ENCODE results near the gene RAMP2.
A peak's percentile ranks its signal among the peaks of the same experiment; 100 is the strongest.

The RAMP2 gene

DNA sequence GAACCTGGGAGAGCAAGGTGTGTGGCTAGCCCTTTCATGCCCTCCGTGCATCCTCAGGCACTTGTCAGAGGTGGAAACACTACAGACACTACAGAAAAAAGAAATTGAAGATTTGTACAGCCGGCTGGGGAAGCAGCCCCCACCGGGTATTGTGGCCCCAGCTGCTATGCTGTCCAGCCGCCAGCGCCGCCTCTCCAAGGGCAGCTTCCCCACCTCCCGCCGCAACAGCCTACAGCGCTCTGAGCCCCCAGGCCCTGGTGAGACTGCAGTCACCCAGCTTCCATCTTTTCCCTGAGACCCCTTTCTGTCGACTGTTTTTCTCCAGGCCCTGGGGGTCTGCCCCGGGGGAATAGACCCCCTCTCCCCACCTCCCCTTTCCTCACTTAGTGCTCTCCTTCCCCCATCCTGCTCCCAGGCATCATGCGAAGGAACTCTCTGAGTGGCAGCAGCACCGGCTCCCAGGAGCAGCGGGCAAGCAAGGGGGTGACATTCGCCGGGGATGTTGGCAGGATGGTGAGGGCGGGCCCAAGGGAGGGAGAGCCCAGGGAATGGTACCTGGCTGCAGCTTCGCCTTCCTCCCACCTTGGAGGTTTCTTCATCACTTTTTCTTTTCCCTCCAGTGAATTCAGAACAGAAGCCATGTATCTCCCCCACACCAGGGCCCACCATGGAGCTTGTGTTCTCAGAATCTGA is 35.2 kb downstream of the RAMP2 start:
- DNase-seq = no peak

DNA sequence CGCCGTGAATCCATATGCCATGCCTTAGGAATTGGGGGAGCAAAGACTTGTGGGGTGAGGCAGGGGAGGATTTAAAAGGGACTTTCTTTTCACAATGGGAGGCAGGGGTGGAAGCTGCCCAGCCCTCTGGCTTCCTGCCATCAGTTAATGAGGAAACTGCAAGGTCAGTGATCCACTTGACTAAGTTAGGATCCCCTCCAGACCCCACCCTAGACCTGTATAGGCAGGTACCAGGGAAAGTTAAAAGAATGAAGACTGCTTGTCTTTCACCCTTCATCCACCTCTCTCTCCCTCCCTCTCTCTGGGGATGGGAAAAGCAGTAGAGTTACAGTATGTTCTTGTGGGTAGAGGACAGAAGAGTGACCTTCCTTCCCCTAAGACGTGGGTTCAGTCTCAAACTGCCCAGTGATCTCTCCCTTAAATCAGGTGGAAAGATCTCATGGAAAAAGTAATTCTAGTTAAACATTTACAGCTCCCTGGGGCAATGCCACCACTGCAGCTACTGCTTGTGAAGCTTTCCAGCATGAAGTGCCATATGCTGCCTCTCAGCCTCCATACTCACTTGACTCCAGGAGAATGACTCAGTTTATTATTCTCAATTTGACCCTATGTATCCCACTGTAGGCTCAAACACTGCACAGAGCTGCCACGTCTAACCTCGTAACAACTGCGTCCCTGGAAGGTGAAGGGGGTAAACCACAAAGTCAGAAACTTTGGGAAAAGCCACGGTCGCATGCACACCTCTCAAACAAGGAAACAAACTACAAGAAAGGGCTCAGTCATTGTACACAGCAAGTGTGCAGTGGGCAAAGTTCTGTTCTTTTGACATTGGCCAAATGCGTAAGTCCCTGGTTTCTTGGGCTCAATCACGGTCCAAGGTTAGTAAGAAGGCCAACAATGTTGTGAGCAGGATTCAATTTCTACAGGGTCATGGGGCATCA is 36.3 kb downstream of the RAMP2 start:
- DNase-seq = no peak

DNA sequence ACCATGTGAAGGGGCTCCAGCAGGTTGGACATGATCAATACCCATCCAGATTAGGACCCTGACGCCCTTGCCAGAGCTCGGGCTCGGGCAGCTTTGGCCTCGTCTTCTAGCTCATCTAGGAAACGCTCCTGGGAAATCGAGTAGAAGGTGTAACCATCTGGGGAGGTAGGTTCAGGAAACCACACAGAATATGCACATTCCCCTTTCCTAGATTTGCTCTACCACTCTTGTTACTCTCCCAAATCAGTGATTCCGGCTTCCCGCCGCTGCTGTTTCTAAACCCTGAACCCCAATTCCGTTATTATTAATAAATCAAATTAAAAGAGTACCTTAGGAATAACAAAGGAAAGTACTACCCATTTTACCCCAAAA is 37.0 kb downstream of the RAMP2 start:
- no peak for DNase-seq

DNA sequence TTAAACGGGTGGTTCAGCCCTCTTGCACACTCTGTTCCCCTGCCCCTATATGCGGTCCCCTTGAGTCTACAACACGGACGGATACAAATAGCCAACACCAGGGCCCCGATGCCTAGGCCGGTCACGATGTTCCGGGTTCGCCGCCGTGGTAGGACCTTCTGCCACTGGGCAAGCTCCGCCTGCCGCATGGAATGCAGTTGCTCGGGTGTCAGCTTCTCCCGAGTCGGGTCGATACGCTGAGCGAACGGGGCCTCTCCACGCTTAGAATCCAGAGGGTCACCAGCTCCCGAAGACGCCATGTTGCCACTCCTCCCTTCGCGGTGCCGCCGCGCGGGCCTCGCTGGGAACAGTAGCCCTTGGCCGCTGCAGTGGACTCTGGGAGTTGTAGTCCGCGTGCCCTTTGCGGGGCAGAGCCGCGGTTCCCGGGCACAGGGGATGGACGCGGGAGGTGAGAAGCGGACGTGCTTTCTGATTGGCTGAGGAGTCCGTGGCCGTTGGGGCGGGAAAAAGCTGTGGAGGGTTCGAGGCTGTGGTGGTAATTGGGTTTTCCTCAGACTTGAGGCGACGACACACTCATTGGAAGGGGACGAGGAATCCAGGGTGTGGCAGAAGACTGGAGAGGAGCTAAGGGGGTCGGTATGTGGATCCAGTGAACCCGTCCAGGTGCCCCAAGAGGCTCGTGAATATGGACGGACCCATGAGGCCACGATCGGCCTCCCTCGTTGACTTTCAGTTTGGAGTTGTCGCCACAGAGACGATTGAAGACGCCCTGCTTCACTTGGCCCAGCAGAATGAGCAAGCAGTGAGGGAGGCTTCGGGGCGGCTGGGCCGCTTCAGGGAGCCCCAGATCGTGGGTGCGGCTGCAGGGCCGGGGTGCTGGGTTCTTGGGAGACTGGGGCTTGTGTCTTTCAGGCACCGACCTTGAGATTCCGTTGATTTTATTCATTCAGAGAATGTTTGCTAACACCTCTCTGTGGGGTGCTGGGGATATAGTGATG is 37.7 kb downstream of the RAMP2 start, which contains the start of the genes CNTD1 and COA3:
Gene CNTD1, plus strand, starts transcription at position 479 of the 998 bp plus-strand sequence. Its CDS starts 207 bp downstream, at position 686.
Gene COA3, minus strand, starts transcription at position 322 of the 998 bp plus-strand sequence. Its CDS starts 23 bp downstream, at position 299.
- DNase-seq = peak; percentile 91

DNA sequence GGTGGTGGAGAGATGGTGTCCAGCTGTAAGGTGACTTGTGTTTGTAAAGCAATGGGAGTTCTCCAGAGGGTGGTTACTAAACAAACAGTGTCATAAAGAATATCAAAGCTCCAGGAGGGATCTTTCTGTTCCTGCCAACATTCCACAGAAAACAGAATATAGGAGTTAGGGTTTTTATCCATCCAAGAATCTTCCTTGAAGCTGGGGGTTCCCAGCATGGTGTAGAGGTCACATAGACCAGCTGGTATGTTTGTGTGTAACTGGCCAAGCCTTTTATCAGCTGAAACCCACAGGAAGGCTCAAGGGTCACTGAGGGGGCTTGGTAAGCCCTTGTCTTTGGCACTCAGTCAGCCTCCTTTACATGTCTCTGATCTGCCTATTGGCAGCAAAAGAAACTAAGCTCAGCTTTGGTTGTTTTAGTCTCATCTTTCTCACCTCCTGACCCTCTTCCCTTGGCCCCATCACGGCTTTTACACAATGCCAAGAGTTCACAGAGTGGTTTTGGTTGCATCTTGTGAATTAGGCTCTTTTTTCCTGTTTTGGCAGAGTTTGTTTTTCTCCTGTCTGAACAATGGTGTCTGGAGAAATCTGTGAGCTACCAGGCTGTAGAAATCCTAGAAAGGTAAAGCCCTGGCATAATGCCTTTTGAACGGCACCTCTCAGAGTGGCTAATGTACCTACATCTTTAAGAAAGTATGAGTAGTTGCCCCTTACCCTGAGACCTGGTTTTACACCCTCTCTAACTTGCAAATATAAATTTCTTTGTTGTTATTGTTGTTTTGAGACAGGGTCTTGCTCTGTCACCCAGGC is 42.3 kb downstream of the RAMP2 start:
- no peak for DNase-seq

DNA sequence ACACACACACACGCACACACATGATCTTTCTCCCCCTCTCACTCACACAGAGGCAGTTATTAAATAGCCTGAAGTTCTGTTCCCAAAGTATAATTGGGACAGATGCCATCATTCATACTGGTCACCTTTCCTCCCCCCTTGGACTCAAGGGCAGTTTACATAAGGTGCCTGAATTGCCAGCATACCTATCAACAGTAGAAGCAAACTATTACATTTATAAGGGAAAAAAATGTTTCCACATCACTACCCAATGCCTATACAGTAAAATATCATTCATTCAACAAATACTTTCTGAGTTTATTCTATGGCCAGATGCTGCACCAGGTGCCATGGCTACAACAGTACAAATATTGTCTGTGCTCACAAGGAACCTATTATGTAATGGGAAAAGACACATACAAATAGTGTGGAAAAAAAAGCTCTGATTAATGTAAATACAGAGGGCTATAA is 43.9 kb downstream of the RAMP2 start:
- peak; percentile 62 for DNase-seq

DNA sequence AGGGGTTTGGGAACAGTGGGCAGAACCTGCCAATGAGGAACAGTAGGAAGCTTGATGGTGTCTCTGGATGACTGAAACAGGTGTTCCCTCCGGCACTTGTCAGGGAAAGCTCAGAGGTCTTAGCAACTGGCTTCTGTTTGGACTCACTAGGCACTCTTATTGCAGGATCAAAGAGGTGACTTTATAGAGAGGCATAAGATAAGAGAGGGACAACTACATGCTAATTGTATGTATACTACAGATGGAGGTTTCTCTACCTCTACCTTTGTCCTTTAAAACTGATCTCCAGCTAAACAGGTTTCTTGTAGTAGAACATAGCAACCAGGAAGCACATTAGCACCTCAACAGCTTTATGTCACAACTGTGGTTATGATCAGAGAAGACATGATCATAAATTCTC is 45.2 kb downstream of the RAMP2 start:
- no peak for DNase-seq

DNA sequence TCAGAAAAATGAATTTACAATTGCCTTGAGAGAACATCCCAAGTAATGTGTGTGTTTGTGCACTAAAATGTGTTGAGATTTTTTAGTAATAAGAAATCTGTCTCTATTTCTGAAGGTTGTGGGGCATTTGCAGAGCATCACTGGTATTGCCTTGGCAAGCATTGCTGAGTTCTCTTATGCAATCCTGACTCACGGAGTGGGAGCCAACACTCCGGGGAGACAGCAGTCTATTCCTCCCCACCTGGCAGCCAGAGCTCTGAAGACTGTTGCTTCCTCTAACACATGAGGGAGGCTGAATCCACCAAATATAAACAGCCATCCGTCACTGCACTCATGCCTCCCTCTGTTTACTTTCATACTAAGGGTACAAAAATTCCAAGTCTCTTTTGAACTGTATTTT is 48.2 kb downstream of the RAMP2 start:
- DNase-seq = no peak

Data from DMS153 (cell line).